RWPE1 (cell line): ENCODE data around the gene LFNG.

Experiments
- CTCF ChIA-PET: fragments of 350-600 bp; sonication (Branson Sonifier 250); formaldehyde crosslinking; extraction: SDS; loops from one replicate; lab custom pipeline; 2021; lab: Yijun Ruan, JAX
- POLR2A ChIA-PET: fragments of 400-600 bp; formaldehyde crosslinking; extraction: SDS; loops from one replicate; lab custom pipeline; 2020; ENCODE audit warnings: antibody characterized with exemption; ENCODE audit not compliant: low non-redundant PET; lab: Yijun Ruan, JAX
- DNase-seq: peaks from one replicate; pipeline ENCODE4 v3.0.0; 2012; ENCODE audit warnings: low spot score
- H3K27ac ChIP-seq: fragments of 450-650 bp; 2 replicates; pipeline ENCODE4 v1.5.1; 2017
- CTCF ChIP-seq: fragments of 450-650 bp; conservative IDR thresholded peaks from 2 replicates; pipeline ENCODE4 v1.5.1; 2017; ENCODE audit warnings: low read depth, mild to moderate bottlenecking

The LFNG gene

GRCh38 chr7:2504128-2504888, 15.3 kb upstream of the LFNG start:
- POLR2A ChIA-PET, result interaction anchor here (0.6 kb wide), 1 partner anchor 51 kb away, joined by 7 read pairs; the partner anchor contains the start of gene BRAT1
- H3K27ac ChIP-seq, result peak overlapping the region; percentile 44; the same call in 1 of the 2 replicates
- DNase-seq, result no peak
- CTCF ChIA-PET, result no interaction called here
- no peak for TF ChIP-seq CTCF

- H3K27ac ChIP-seq, result peak overlapping the region; percentile 44
- CTCF ChIA-PET, result no interaction called here
- POLR2A ChIA-PET, result no interaction called here
- TF ChIP-seq CTCF, result no peak
- DNase-seq, result no peak
Observed at GRCh38 chr7:2504889-2505375, 14.6 kb upstream of the LFNG start.

- no peak for DNase-seq
- no peak for TF ChIP-seq CTCF
- ChIA-PET POLR2A (no interaction called here), CTCF (no interaction called here)
- peak overlapping the region; percentile 44 for H3K27ac ChIP-seq
Observed at GRCh38 chr7:2505401-2505800, 14.2 kb upstream of the LFNG start.

GRCh38 chr7:2507208-2507916, 12.2 kb upstream of the LFNG start:
- ChIA-PET POLR2A (no interaction called here), CTCF (no interaction called here)
- DNase-seq, result no peak
- no peak for TF ChIP-seq CTCF
- peak overlapping the region; percentile 87 for H3K27ac ChIP-seq

- CTCF ChIA-PET, result no interaction called here
- TF ChIP-seq CTCF, result no peak
- H3K27ac ChIP-seq, result peak overlapping the region; percentile 87
- POLR2A ChIA-PET, result no interaction called here
- no peak for DNase-seq
Observed at GRCh38 chr7:2507917-2508306, 11.7 kb upstream of the LFNG start.

GRCh38 chr7:2508327-2509215, 11.0 kb upstream of the LFNG start:
- CTCF ChIA-PET, result no interaction called here
- H3K27ac ChIP-seq, result peak overlapping the region; percentile 87
- TF ChIP-seq CTCF, result no peak
- POLR2A ChIA-PET, result no interaction called here
- DNase-seq, result no peak
